Fibroblast of peridontal ligament (primary cell): ENCODE data around the gene LBR.

Source experiments
- DNase-seq: peaks from one replicate; pipeline ENCODE4 v3.0.0-alpha.2; 2010; ENCODE audit errors: extremely low read depth

Gene LBR

GRCh38 chr1:225464851-225465792 lies 37.3 kb upstream of the LBR start:
- DNase-seq, result no peak

DNA sequence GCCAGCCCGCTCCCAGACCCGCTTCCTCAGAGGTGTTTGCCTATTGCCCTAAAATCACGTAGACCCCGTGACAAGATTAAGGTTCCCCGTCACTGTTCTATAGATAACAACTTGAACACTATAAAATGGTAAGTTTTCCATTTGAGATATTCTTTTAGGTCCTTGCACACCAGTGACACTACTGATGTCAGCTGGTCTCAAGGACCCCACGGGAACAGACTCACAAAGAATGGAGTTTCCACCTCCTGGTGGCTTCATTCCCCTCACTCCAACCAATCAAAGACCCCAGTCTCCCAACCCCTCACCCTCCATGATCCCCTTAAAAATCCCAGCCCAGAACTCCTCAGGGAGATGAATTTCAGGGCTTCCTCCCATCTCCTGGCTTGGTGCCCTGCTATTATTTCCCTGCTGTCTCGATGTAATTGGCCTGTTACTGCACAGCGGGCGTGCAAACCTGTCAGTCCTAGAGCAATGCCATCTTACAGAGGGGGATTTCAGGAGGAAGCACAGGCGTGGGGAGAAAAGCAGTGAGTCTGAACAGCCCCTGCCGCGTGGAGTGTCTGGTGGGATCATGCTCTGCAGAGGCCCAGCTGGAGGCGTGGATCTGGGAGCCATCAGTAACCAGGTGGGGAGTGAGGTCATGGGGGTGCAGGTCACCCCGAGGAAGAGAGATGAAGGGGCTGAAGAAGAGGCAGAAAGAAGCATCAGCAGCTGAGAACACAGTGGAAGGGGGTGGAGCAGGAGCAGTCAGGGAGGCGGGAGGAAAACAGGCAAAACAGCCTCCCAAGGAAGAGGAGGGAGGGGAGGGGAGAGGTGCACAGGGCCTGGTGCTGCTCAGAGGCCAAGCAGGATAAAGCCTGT lies 35.1 kb upstream of the LBR start:
- DNase-seq, result no peak

DNA sequence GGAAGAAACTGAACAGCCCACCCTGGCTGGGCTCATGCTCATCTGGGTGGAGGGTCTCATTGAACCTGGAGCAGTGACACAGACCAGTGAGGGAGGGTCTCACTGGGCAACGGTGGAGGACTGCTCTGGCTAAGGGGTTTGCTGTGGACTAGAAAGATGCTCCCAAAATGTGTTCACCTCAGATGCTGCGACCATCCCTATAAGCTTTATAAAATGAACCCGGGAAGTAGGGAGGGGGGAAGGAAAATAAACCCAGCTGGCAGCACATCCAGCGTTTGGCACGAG lies 34.5 kb upstream of the LBR start:
- DNase-seq, result no peak

DNA sequence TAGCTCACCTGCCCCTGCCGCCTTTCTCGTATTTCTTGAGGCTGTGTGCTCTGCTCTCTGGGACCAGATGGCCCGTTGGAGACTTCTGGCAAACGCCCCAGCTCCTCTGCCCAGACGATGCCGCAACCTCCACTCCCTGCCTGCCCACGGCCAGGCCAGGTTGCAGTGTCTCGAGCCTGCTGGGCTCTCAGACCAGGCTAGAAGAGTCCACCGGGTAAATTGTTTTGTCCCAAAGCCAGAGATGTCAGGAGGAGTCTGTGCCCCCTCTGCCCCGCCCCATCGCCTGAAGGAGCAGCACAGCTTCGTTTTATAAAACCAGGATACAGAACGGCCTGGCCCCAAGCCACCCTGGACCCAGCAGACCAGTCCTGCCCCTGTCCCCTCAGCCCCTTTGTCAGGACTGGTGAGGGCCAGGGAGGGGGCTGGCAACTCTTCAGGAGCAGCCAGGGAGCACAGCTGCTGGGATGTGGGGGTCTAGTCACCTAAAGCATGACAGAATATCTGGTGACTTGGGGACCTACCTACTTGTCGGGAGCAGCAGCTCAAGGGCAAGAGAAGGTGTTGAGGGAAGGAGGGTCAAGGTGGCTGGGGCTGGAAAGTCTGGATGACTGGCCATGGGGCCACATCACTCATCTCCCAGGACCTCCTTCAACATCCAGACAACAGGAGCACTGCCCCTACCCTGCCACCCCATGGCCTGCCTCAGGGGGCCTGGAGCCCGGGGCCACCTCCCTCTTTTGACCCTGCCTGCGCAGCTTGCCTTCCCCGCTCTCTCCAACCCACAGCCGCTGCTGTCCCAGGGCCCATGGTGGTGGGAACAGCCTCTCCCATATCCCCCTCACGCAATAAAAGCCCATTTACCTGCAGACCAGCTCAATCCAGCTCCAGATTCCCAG lies 33.9 kb upstream of the LBR start:
- DNase-seq, result no peak

DNA sequence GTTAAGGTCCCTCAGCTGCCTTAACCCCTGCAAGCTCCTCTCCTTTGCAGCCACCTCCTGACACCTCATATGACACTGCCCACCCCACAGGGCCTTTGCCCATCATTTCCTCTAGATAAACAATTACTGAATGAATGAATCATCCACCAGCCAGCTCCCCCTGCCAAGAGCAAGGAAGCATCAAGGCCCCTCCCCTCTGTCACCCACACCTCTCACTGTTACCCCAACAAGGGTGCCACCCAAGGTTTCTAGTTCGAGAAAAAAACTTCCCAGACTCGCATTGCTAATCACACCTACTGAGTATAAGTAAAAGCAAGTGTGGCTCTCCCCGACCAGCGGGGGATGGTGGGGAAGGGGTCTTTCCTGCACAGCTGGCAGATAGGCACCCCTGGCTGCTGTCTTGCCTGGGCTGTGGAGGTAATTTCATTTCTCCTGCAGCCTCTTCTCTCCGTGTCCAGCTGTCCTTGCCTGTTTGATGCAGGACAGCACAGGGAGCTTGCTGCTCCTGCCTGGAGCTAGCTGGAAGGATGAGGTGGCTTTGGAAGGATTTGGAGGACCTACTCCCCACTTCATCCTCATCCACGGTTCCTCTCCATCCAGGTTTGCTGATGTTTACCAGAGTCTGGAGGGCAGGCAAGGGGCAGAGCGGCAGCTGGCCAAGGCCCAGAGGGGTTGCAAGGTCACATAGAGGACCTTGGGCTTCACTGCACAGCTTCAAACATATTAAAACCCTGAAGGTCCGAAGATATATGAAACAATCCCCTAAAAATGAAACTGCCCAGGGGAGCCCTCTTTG lies 33.1 kb upstream of the LBR start:
- DNase-seq, result no peak

- peak; percentile 28 for DNase-seq
Observed at GRCh38 chr1:225460021-225460736, 32.3 kb upstream of the LBR start.

GRCh38 chr1:225458222-225458631 lies 30.4 kb upstream of the LBR start:
- peak; percentile 39 for DNase-seq

DNA sequence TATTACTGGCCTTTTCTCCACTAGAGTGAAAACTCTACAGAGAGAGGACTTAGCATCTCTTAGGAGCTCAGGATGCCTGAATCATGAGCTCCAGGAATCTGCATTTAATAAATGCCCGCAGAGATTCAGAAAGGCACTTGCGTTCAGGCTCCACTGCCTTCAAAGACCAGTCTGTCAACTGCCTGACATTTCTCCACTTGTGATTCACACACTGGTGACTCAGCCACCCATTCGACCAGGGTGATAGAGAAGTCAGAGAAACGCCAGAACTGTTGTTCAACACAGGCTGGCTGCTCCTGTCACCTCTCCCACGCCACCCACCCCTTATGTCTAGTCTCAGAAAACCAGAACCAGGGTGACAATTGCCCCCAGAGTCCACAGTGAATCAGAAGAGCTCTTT lies 26.9 kb upstream of the LBR start:
- DNase-seq, result peak; percentile 63

GRCh38 chr1:225453797-225454648 lies 26.2 kb upstream of the LBR start:
- DNase-seq, result no peak

DNA sequence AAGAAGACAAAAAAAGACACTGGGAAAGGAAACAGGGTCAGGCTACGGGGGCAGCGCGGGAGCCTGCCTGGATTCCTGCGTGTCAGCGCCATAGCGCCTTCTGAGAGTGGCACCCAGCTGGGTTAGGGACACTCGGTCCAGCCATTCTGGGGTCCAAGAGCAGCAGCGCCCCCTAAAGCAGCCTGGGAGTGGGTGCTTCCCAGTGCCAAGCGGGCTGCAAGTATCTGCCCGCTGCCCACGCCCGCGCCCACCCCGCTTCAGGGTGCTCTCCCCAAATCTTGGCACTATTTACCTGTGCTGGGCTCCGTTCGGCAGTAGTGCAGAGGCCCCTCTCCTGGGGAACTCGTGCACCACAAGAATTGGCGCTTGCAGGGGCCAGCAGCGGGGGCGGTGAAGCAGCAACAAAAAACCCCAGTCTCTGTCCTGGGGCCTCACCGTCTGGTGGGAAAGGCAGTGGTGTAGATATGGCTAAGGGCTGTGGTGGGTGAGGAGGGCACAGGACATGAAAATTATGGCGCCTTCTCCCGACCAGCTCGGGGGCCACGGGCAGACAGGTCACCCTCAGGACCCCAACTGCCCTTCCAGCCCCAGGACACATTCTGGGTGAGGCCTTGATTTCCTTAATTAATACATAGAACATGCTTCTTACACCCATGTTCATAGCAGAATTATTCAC lies 24.1 kb upstream of the LBR start:
- DNase-seq, result no peak

DNA sequence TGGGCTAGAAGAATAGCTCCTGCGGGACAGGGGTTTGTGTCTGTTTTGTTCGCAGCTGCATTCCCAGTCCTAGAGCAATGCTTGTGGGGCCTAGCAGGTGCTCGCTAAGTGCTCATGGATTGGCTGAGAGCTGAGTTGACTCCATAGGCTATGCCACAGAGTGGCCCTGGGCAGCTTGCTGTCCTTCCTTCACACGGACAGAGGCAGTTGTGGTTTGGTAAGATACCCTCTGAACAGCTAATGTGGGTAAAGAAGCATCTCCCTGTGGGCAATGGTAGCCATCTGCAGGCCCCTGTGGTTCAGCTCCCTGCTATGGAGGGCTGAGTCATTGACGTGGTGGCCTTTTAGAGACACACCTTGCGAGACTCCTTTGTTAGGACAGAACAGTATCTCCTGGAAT lies 23.5 kb upstream of the LBR start:
- no peak for DNase-seq

- no peak for DNase-seq
Observed at GRCh38 chr1:225450491-225451191, 22.8 kb upstream of the LBR start.

GRCh38 chr1:225449774-225450173 lies 21.9 kb upstream of the LBR start:
- DNase-seq, result no peak

DNA sequence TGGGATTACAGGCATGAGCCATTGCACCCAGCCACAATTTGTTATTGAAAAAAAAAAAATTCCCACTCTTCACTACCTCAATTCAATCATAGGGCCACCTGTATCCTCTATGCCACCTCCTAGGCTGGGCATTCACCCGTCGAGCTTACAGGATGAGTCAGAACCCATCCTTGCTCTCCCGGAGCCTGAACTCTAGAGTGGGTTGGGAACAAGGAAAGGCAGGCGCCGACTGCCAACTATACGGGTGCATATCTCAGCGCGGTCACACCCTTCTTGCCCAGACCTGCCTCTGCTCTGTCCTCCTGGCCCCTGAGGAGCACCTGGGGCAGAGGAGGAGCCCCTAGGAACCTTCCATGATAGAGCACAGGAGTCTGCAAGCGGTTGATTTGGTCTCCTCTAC lies 21.4 kb upstream of the LBR start:
- DNase-seq, result no peak

DNA sequence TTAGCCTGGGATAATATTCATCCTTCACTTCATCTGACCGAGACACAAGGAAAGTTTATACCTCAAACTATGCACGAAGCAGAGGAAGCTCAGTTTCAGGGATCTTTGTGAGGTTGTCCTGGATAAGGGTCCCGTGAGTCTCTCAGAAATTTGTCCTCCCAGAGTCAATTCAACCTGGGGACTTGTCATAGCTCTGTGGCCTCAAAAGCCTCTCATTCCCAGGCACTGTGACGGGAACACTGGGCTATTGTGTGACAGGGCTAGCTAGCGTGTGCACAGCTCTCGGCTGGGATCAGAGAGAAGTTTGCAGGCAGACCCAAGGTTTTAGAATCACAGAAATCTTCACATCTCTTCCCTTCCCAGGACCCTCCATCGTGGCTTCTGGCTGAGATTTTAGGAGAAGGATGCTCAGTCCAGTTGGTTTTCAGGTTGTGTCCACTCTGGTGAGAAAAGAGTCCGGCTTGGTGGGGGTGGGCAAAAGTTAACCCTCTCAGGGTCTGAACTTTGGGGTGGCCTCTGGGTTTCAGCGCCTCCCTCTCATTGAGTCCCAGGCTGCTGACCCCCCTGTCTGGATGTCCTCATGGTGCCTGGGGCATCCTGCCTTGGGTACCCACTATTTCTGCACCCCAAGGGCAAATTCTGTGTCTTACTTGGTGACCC lies 20.4 kb upstream of the LBR start:
- no peak for DNase-seq

DNA sequence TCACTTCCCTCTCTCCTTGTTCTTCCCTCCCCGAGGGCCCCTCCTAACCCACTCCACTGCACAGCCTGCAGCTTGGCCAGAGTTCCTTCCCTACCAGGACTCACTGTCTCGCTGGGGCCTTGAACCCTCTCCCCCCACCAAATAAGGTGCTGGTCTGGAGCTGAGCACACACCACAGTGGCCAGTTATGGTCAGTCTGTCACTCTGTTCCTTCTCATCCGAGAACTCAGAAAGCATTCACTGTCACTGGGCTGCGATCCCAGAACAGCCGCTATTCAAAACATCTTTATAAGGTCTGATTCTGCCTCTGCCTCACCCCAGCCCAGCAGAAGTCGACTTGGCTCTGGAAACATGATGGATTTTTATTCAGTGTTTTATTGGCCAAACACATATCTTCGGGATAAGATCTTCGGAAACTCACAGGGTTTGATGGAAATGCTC lies 19.8 kb upstream of the LBR start:
- peak; percentile 60 for DNase-seq

- DNase-seq, result no peak
Observed at GRCh38 chr1:225446981-225447615, 19.3 kb upstream of the LBR start.
